B cell (primary cell): ENCODE results near the gene ANKRD11. TPM values are rescaled to one million over a fixed set of nuclear protein-coding genes. Genes with fewer than 3 reads are reported as not detected.

Source experiments
- ATAC-seq: fragments of 200-7000 bp; cut with Tn5 transposase; one replicate; pipeline ENCODE4 v1.10.0; 2021; ENCODE audit warnings: low read depth, mild to moderate bottlenecking, moderate number of reproducible peaks, moderate library complexity
- CTCF ChIA-PET: fragments of 350-600 bp; sonication (Branson Sonifier 250); formaldehyde crosslinking; loops from one replicate; lab custom pipeline; 2021; ENCODE audit warnings: antibody characterized with exemption, inconsistent platforms; lab: Charles Lee
- POLR2A ChIA-PET: fragments of 350-600 bp; sonication (Branson Sonifier 250); formaldehyde crosslinking; loops from one replicate; lab custom pipeline; 2021; ENCODE audit warnings: antibody characterized with exemption; lab: Charles Lee
- DNase-seq: peaks from one replicate; pipeline ENCODE4 v3.0.0; 2013
- H2AFZ ChIP-seq: 2 replicates; pipeline ENCODE4 v1.6.1; 2012; ENCODE audit warnings: mild to moderate bottlenecking, low read depth, low read length; ENCODE audit not compliant: insufficient read depth, poor library complexity, severe bottlenecking
- H3K27ac ChIP-seq, 2 donors: 1 replicate in 1 of 2; 2 replicates in 1 of 2; pipeline ENCODE4 v1.5.1; 2012 to 2013; ENCODE audit warnings: low read length in 2 of 2, mild to moderate bottlenecking in 2 of 2, moderate library complexity in 1 of 2
- H3K27me3 ChIP-seq, 4 experiments: fragments of 200-600 bp in 1 of 4; sonication (generic) in 1 of 4; replicated peaks in 1 of 4; 1 replicate in 2 of 4; 2 replicates in 2 of 4; pipeline versions ENCODE4 v1.6.1 to v1.7.0; 2013 to 2016; ENCODE audit warnings: low read length in 3 of 4, mild to moderate bottlenecking in 2 of 4, mixed read lengths in 1 of 4, moderate library complexity in 1 of 4; ENCODE audit not compliant: insufficient read depth in 4 of 4, control insufficient read depth in 3 of 4; ENCODE audit errors: control extremely low read depth in 1 of 4
- H3K36me3 ChIP-seq, 2 experiments: replicated peaks in 1 of 2; 1 replicate in 1 of 2; 2 replicates in 1 of 2; pipeline versions ENCODE4 v1.6.1 to v1.7.1; 2013; ENCODE audit warnings: low read length in 1 of 2; ENCODE audit not compliant: insufficient read depth in 2 of 2, control insufficient read depth in 1 of 2; ENCODE audit errors: control extremely low read depth in 1 of 2, extremely low read depth in 1 of 2
- H3K4me1 ChIP-seq, 2 donors: fragments of 200-600 bp in 1 of 2; sonication (generic) in 1 of 2; 1 replicate in 1 of 2; 2 replicates in 1 of 2; pipeline versions ENCODE4 v1.5.1 to v1.6.1; 2013 to 2017; ENCODE audit warnings: low read length in 2 of 2; ENCODE audit not compliant: control insufficient read depth in 2 of 2, insufficient read depth in 2 of 2
- H3K4me2 ChIP-seq: replicated peaks from 2 replicates; pipeline ENCODE3; 2012; ENCODE audit warnings: mild to moderate bottlenecking, low read depth, low read length; ENCODE audit not compliant: poor library complexity, severe bottlenecking
- H3K4me3 ChIP-seq, 5 experiments: fragments of 200-600 bp in 1 of 5; sonication (generic) in 1 of 5; 1 replicate in 3 of 5; 2 replicates in 2 of 5; pipeline versions ENCODE4 v1.5.1 to v1.7.0; 2011 to 2016; ENCODE audit warnings: low read length in 4 of 5, mild to moderate bottlenecking in 4 of 5, low read depth in 2 of 5, control low read depth in 1 of 5, moderate library complexity in 1 of 5; ENCODE audit not compliant: insufficient read depth in 1 of 5; ENCODE audit errors: control extremely low read depth in 1 of 5, extremely low read depth in 1 of 5
- H3K79me2 ChIP-seq: fragments of 200-600 bp; sonication (generic); one replicate; pipeline ENCODE4 v1.6.0; 2016; ENCODE audit warnings: low read length; ENCODE audit not compliant: control insufficient read depth, insufficient read depth
- H3K9ac ChIP-seq: fragments of 200-600 bp; sonication (generic); 2 replicates; pipeline ENCODE4 v1.6.1; 2017; ENCODE audit warnings: mild to moderate bottlenecking, low read length, moderate library complexity
- H3K9me3 ChIP-seq, 3 donors: one replicate each; pipeline versions ENCODE4 v1.6.1 to v1.7.1; 2013; ENCODE audit warnings: low read length in 2 of 3; ENCODE audit not compliant: control insufficient read depth in 2 of 3, insufficient read depth in 1 of 3; ENCODE audit errors: control extremely low read depth in 1 of 3
- H4K20me1 ChIP-seq: 2 replicates; pipeline ENCODE4 v1.6.0; 2012; ENCODE audit warnings: mild to moderate bottlenecking, low read length; ENCODE audit not compliant: insufficient read depth, control insufficient read depth, poor library complexity, severe bottlenecking
- H3K27ac Mint-ChIP-seq: one replicate; pipeline ENCODE4 v1.8.0; 2021; ENCODE audit warnings: mixed read lengths
- H3K27me3 Mint-ChIP-seq: one replicate; pipeline ENCODE4 v1.8.0; 2021; ENCODE audit warnings: mixed read lengths
- H3K4me1 Mint-ChIP-seq: one replicate; pipeline ENCODE4 v1.8.0; 2021; ENCODE audit warnings: mixed read lengths
- H3K4me3 Mint-ChIP-seq: one replicate; pipeline ENCODE4 v1.8.0; 2021; ENCODE audit warnings: mixed read lengths
- H3K9me3 Mint-ChIP-seq: one replicate; pipeline ENCODE4 v1.8.0; 2022; ENCODE audit warnings: mixed read lengths; ENCODE audit not compliant: insufficient read depth
- CTCF ChIP-seq: fragments of 200-600 bp; IDR thresholded peaks from one replicate; pipeline ENCODE4 v1.8.0; 2022; ENCODE audit warnings: antibody characterized with exemption, mild to moderate bottlenecking
- EZH2 ChIP-seq: IDR thresholded peaks from 2 replicates; pipeline ENCODE4 v1.6.1; 2012; ENCODE audit warnings: borderline replicate concordance, low read depth, mild to moderate bottlenecking, moderate library complexity, low read length; ENCODE audit not compliant: insufficient read depth, poor library complexity, severe bottlenecking
- WGBS: methylation state at CpG from one replicate; pipeline ENCODE4 v1.1.5; 2013; ENCODE audit warnings: missing lambda C conversion rate; ENCODE audit not compliant: insufficient coverage; 5-methylcytosine and 5-hydroxymethylcytosine counted together
- intact Hi-C: fragments of 100-400 bp; cut with micrococcal nuclease; formaldehyde crosslinking; loops from one replicate; pipeline ENCODE4 v1.10.0; 2022
- polyA plus RNA-seq: library from polyadenylated mRNA; depleted of rRNA; stranded (reverse); fragments of >200 nt; gene quantifications from 2 replicates; pipeline ENCODE4 v1.2.3, GENCODE V29; 2012
- total RNA-seq, 2 donors: library from RNA; stranded (reverse); fragments of 120-200 nt in 1 of 2; gene quantifications; 1 replicate in 1 of 2; 2 replicates in 1 of 2; pipeline versions ENCODE4 v1.2.3 to v1.2.4, GENCODE V29; 2013 to 2022

Gene ANKRD11
- total and polyA plus RNA-seq, 2 donors (not counting 1 experiment from before 2014, with no cell fraction given): 67.9 to 314 TPM

GRCh38 chr16:89347807-89348206 is 142.6 kb downstream of the ANKRD11 start:
- H3K4me3 Mint-ChIP-seq: no peak overlapping the region
- no peak overlapping the region for H2AFZ ChIP-seq
- ATAC-seq (no peak), DNase-seq (no peak)
- CTCF ChIA-PET: no interaction called here
- no peak overlapping the region for H3K4me2 ChIP-seq
- POLR2A ChIA-PET: no interaction called here
- no peaks in the 10 kb centered on the region for H3K9me3 ChIP-seq
- peaks cover 71% of the 10 kb centered on the region for H3K4me1 Mint-ChIP-seq
- H3K27ac Mint-ChIP-seq: no peak overlapping the region
- peaks cover 2 to 4% of the 10 kb centered on the region in 2 donors for H3K4me1 ChIP-seq
- peaks cover 100% of the 10 kb centered on the region for H3K79me2 ChIP-seq
- no peak for TF ChIP-seq EZH2
- TF ChIP-seq CTCF: no peak
- intact Hi-C loops: no loop called here
- no peak overlapping the region for H3K9ac ChIP-seq
- peaks cover 99% of the 10 kb centered on the region for H4K20me1 ChIP-seq
- H3K36me3 ChIP-seq: peaks cover 2 to 6% of the 10 kb centered on the region in 2 experiments
- no CpG with 5 or more reads among the region's 4 CpGs for WGBS
- no peak overlapping the region for H3K4me3 ChIP-seq
- H3K27me3 Mint-ChIP-seq: no peaks in the 10 kb centered on the region
- no peak overlapping the region for H3K27ac ChIP-seq
- H3K9me3 Mint-ChIP-seq: no peaks in the 10 kb centered on the region
- H3K27me3 ChIP-seq: no peaks in the 10 kb centered on the region

- WGBS: 86% methylated on average over 8 of the region's 9 CpGs
- Histone ChIP-seq H3K27ac (no peak overlapping the region), H3K9me3 (peaks cover 0 to under 1% (median 0%) of the 10 kb centered on the region in 3 donors), H3K4me1 (peaks cover 0 to 2% of the 10 kb centered on the region in 2 donors), H3K4me2 (no peak overlapping the region), H3K9ac (no peak overlapping the region), H4K20me1 (peaks cover 99% of the 10 kb centered on the region), H3K27me3 (no peaks in the 10 kb centered on the region), H3K36me3 (peaks cover 2 to 12% of the 10 kb centered on the region in 2 experiments), H2AFZ (no peak overlapping the region), H3K4me3 (no peak overlapping the region), H3K79me2 (peaks cover 100% of the 10 kb centered on the region)
- intact Hi-C loops: no loop called here
- no peak for TF ChIP-seq EZH2
- TF ChIP-seq CTCF: no peak
- H3K9me3 Mint-ChIP-seq: no peaks in the 10 kb centered on the region
- ATAC-seq (no peak), DNase-seq (no peak)
- H3K4me1 Mint-ChIP-seq: peaks cover 70% of the 10 kb centered on the region
- ChIA-PET CTCF (interaction anchor here (0.8 to 1.0 kb wide), 2 partner anchors 15 to 141 kb away, joined by 3 to 4 read pairs; no protein-coding TSS in a partner anchor), POLR2A (interaction anchor here (0.7 kb wide), 2 partner anchors 12 to 433 kb away, joined by 6 to 7 read pairs; no protein-coding TSS in a partner anchor)
- H3K27ac Mint-ChIP-seq: no peak overlapping the region
- no peak overlapping the region for H3K4me3 Mint-ChIP-seq
- H3K27me3 Mint-ChIP-seq: no peaks in the 10 kb centered on the region
These were observed 143.5 kb downstream of the ANKRD11 start for GRCh38 chr16:89346869-89347268.
